ENCODE results near the gene ATF4. TPM values are rescaled to one million over a fixed set of nuclear protein-coding genes. Genes with fewer than 3 reads are reported as not detected.
A peak's percentile ranks its signal among the peaks of the same experiment; 100 is the strongest.

The ATF4 gene
- total RNA-seq, 1 donor from 2014 or later: 214 TPM

GRCh38 chr22:39537975-39538374 lies 17.6 kb downstream of the ATF4 start:
- intact Hi-C loops (cut with micrococcal nuclease): loop anchor here (10.0 kb wide), 1 partner anchor 497 kb away; no protein-coding TSS in a partner anchor
- DNase-seq (no peak), ATAC-seq (no peak)

- ATAC-seq (no peak), DNase-seq (no peak)
- intact Hi-C loops (cut with micrococcal nuclease): no loop called here
Measured at GRCh38 chr22:39543095-39543494, 22.7 kb downstream of the ATF4 start.

- ATAC-seq (peak; percentile 64), DNase-seq (peak; percentile 65)
- intact Hi-C loops (cut with micrococcal nuclease): no loop called here
Measured at GRCh38 chr22:39545386-39546365, 25.3 kb downstream of the ATF4 start.

- intact Hi-C loops (cut with micrococcal nuclease): no loop called here
- no peak for DNase-seq
- peak; percentile 36 for ATAC-seq
Measured at GRCh38 chr22:39546889-39547586, 26.7 kb downstream of the ATF4 start.

- no peak for DNase-seq
- intact Hi-C loops (cut with micrococcal nuclease): no loop called here
Measured at GRCh38 chr22:39547587-39547947, 27.2 kb downstream of the ATF4 start.

GRCh38 chr22:39553429-39553828 lies 33.1 kb downstream of the ATF4 start:
- ATAC-seq (no peak), DNase-seq (no peak)
- intact Hi-C loops (cut with micrococcal nuclease): no loop called here

More at GRCh38 chr22:39547587-39547947, 27.2 kb downstream of the ATF4 start:
- no peak for ATAC-seq

GRCh38 chr22:39554151-39554550 lies 33.8 kb downstream of the ATF4 start:
- DNase-seq (no peak), ATAC-seq (no peak)
- intact Hi-C loops (cut with micrococcal nuclease): no loop called here

- intact Hi-C loops (cut with micrococcal nuclease): no loop called here
- DNase-seq (no peak), ATAC-seq (peak; percentile 55)
Measured at GRCh38 chr22:39556970-39557841, 36.8 kb downstream of the ATF4 start.

GRCh38 chr22:39558254-39558727 lies 37.9 kb downstream of the ATF4 start:
- ATAC-seq (no peak), DNase-seq (no peak)
- intact Hi-C loops (cut with micrococcal nuclease): no loop called here

- intact Hi-C loops (cut with micrococcal nuclease): no loop called here
- peak; percentile 25 for ATAC-seq
- DNase-seq: no peak
Measured at GRCh38 chr22:39558950-39559349, 38.6 kb downstream of the ATF4 start.

- DNase-seq (no peak), ATAC-seq (peak; percentile 22)
- intact Hi-C loops (cut with micrococcal nuclease): no loop called here
Measured at GRCh38 chr22:39559456-39560105, 39.2 kb downstream of the ATF4 start.

GRCh38 chr22:39560127-39560526 lies 39.8 kb downstream of the ATF4 start:
- no peak for DNase-seq
- no peak for ATAC-seq
- intact Hi-C loops (cut with micrococcal nuclease): no loop called here

GRCh38 chr22:39562839-39563489 lies 42.6 kb downstream of the ATF4 start:
- ATAC-seq: no peak
- intact Hi-C loops (cut with micrococcal nuclease): no loop called here
- no peak for DNase-seq

- intact Hi-C loops (cut with micrococcal nuclease): no loop called here
Measured at GRCh38 chr22:39563571-39564428, 43.4 kb downstream of the ATF4 start.

GRCh38 chr22:39565414-39565944 lies 45.1 kb downstream of the ATF4 start:
- intact Hi-C loops (cut with micrococcal nuclease): no loop called here
- DNase-seq (no peak), ATAC-seq (no peak)

More at GRCh38 chr22:39563571-39564428, 43.4 kb downstream of the ATF4 start:
- no peak for ATAC-seq
- no peak for DNase-seq

GRCh38 chr22:39567135-39567946 lies 47.0 kb downstream of the ATF4 start:
- DNase-seq (no peak), ATAC-seq (no peak)
- intact Hi-C loops (cut with micrococcal nuclease): no loop called here
